Activated gamma-delta T cell treated with Interleukin-2 at 50 U/mL for 16 hours (primary cell): ENCODE data around the gene ZNF592.

Experiments used
- DNase-seq: peaks from one replicate; pipeline ENCODE4 v3.0.0-alpha.2; 2020

ZNF592 gene

DNA sequence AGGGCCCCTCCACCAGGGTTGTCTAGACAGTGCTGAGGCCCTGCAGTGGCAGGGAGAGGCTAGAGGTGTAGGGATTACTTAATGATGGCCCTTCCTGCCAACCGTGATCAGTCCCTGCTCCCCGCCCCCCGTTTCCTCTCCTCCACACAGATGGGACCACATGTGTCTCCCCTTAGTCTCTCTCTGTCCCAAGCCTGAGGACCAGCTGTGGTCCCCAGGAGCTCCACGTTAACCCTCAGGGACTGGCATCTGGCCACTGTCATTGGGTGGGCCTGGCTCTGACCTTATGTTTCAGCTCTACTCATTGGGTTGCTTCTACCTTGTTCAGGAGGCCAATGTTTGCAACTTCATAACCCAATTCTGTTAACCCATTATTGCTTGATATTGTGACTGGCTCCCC lies 62.8 kb downstream of the ZNF592 start:
- no peak for DNase-seq

- DNase-seq: no peak
Measured at GRCh38 chr15:84811828-84812227, 63.4 kb downstream of the ZNF592 start.

DNA sequence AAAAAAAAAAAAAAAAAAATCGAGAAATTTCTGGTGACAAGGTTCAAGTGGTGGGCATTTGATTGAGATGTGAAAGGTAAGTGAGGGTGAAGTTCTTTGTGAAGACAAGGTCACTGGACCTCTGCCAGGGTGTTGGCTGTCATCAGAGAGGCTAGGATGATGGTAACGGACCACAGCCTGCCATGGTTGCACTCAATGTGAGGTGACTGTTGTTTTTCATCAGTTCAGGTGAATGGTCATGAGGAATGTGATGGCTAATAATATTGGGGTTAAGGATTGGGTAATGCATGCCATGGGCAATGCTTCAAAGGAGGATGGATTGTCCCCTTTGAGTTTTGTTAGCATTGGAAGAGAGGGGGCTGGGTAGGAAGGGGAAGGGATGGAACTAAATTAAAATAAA lies 64.5 kb downstream of the ZNF592 start:
- DNase-seq: no peak

DNA sequence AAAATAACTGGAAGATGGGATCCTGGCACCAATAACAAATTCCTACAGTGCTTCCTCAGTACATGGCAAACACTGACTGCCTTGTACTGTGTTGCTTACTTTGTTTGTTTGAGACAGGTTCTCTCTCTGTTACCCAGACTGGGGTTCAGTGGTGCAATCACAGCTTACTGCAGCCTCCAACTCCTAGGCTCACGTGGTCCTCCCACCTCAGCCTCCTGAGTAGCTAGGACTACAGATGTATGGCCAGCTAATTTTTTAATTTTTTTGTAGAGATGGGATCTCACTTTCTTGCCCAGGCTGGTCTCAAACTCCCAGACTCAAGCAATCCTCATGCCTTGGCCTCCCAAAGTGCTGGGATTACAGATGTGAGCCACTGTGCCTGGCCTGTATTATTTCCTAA lies 65.0 kb downstream of the ZNF592 start:
- DNase-seq: no peak

- DNase-seq: no peak
Measured at GRCh38 chr15:84813931-84814330, 65.5 kb downstream of the ZNF592 start.

GRCh38 chr15:84814916-84815315 lies 66.5 kb downstream of the ZNF592 start:
- no peak for DNase-seq

GRCh38 chr15:84816694-84817465 lies 68.5 kb downstream of the ZNF592 start, which contains the start of gene ALPK3:
ALPK3 (plus strand) TSS chr15:84817356; CDS start chr15:84817453, 97 bp downstream.
- DNase-seq: no peak

GRCh38 chr15:84817466-84818081 lies 69.2 kb downstream of the ZNF592 start:
- no peak for DNase-seq

GRCh38 chr15:84818261-84819131 lies 70.1 kb downstream of the ZNF592 start:
- no peak for DNase-seq

DNA sequence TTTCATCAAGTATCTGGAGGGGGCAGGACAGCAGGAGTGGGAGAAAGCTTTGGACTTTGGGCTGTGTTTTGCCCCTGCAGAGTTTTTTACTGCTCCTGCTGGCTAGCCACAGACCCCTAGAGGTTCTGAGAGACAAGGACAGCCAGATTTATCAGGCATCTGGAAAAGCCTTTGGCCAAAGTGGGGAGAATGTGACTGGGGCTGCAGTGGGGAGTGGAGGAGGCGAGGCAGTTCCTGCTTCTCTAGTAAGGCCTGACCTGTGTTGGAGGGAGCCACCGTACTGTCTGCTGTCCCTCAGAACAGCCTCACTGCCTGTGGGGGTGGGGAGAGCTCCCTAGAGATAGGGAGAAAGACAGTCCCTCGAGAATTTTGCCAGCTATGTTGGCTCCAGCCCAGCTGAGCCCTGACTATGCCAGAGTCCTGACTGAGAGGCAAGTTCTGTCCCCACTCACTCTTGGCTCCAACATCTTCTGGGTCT lies 70.9 kb downstream of the ZNF592 start:
- no peak for DNase-seq

DNA sequence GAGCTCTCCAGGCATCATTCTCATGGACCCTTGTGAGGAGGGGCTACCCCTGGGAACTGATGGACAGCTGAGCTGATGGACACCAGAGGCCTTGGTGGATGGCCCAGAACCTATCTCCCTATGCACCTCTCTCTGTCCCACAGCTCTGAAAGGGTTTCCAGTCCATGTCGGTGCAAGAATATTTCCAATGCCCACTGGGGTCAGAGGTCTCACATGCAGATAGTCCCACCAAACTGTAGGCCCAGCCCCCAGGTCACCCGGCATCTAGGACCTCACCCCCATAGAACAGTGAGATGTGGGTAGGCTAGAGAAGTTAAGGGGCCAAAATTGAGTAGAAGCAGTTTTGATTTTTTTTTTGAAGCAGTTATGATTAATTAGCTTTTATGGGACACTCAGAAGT lies 71.4 kb downstream of the ZNF592 start:
- DNase-seq: no peak

DNA sequence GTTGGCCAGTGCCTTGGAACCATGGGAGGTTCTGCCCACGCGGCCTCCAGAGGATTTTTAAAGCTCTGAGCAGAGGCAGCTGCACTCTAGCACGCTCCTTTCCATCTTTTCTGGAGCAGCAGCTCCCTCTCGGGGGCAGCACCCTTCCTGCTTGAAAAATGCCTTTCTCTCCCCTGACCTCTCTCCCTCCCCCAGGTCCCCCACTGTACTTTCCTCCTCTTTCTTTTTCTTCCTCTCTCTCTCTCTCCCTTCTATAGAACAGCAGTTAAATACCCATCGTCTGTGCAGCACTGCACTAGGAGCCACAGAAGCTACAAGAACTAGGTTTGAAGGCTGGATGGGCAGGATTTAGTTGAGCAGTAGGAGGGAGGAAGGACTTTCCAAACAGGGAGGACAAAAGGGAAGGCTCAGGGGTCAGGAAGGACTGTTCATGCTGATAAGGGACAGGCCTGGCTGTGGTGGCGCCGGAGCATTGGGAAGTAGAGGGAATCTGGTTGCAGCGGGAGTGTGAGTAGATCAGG lies 73.2 kb downstream of the ZNF592 start:
- no peak for DNase-seq

DNA sequence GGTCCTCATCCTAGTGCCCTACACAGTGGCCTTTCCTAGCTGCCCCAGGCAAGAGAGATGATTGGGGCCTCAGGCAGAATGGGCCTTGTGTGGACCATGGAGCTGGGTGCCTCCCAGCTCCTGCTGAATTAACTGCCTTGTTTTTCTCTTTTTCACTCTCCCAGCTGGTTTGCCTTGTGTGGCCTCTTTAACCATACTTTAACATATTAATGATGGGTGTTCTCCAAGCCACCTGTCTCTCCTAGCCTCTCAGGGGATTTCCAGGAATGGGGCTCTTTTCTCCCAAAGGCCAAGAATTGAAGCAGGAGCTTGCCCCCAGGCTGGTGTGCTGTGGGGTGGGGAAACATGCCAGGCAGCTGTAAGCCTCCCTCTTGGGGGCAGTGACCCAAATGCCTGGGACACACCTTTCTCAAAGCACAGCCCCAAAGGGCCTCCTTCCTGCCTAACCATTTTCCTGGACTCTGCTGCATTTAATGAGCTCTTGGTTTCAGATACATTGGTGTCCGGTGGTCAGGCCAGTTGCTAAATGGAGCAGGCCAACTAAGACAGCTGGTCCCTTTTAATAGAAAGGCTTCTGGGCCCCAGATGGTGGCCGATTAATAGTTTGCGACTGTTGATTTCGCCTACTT lies 74.4 kb downstream of the ZNF592 start:
- no peak for DNase-seq

DNA sequence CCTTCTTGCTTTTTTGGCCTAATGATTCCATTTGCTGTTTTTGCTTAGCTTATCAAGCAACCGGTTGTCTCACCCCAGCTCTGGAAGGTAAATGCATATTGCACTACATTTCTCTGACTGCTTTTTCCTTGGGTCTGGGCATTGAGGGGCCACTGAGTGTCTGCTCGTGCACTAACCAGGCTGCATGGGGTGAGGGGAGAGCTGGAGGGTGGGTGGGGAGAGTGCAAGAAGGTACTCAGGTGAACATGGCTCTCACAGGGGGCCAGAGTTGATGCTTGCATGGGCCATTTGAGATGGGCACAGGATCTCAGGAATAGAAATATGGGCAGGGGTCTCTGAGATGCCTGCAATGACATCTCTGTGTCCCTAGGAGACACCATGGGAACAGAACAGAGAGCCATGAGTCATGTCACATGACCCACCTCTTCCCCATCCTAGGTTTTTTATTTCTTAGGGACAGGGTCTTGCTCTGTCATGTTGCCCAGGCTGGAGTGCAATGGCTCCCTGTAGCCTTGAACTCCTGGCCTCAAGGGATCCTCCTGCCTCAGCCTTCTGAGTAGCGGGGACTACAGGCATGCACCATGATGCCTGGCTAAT lies 75.0 kb downstream of the ZNF592 start:
- DNase-seq: no peak

DNA sequence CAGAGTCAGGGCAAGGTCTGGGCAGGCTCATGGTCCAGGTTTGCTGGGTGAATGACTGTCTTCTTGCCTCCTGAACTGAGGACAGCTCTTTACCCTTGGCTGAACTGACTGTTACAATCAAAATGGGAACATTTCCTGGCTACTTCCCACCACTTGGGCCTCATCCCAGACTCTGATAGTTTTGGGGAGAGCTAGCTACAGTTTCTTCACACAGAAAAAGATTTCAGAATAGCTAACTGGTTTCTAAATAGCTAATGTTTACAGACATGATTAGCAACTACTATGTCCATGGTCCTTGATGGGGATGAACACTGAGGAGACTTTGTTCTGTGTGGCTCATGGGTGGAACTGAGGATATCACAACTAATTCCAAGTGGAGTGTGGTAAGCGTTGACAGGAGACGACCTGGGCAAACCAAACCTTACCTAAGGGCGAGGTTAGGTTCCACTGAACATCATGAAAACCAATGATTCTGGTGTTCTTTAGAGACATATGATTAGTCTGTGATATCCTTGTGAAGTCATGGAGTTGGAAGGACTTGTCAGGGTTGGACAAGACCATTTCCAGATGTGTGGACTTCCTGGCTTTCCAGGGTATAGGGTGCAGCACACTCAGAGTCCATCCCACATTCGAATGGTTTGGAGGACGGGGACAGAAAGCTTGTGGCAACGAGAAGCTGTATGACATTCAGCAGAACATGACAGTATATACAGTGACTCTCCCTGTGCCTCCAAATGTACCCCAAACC lies 76.0 kb downstream of the ZNF592 start:
- no peak for DNase-seq

- DNase-seq: no peak
Measured at GRCh38 chr15:84826369-84826823, 78.0 kb downstream of the ZNF592 start.

- DNase-seq: no peak
Measured at GRCh38 chr15:84827246-84827645, 78.9 kb downstream of the ZNF592 start.

- DNase-seq: no peak
Measured at GRCh38 chr15:84828086-84828908, 79.9 kb downstream of the ZNF592 start.

DNA sequence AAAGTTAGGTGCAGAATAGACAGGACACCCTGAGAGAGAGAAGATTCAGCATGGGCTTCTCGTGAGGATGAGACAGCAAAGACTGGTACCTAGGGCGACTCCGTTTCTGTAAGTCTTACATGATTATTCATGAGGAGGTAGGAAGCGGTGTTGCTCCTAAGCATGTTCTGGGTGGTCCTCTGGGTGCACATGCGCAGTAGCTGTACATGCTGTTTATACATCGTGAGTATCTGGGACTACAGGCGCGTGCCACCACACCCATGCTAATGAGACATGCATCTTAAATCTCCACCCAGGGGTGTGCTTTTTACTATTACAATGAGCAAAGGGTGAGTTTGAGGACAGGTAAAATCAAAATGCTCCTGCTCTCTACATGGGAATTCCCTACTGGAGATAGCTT lies 81.0 kb downstream of the ZNF592 start:
- DNase-seq: no peak

- no peak for DNase-seq
Measured at GRCh38 chr15:84830036-84830435, 81.6 kb downstream of the ZNF592 start.

GRCh38 chr15:84831028-84831427 lies 82.6 kb downstream of the ZNF592 start:
- DNase-seq: no peak
